KG1 (cell line): Measurements from ENCODE around the gene RNPEP.
"Not testable (repeated sequence)": the region's sequence is repeated elsewhere in the genome, so short reads cannot be mapped to it uniquely, and the experiment has no call there.

ENCODE experiments used
- DNase-seq: peaks from one replicate; lab custom pipeline; 2025; lab: John Stamatoyannopoulos, UW

Gene RNPEP

GRCh38 chr1:202036595-202037387, 54.3 kb downstream of the RNPEP start:
- DNase-seq = no peak

DNA sequence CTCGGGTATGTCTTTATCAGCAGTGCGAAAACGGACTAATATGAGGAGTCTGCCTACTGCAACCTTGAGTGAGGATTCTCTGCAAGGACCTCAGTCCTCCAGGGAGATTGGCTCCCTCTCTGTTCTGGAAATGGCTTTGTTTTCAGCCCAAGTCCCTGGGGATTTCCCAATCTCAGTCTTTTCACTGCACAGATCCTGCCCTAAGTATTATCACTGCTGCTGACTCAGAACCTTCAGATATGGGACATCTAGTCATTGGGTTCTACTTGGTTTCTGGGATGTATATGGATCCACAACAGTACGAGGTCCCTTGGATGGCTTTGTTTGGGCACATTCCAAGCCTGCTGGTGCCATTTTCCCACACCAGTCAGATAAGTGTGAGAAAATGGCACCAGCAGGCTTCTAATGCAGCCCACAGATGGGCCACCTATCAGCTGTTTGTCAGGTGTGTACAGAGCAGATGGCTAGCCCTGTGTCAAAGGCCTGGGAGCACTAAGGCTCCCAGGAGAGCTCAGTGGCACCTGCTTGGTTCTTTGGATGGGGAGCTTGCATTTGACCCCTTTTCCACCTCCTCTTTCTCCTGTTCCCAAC, 55.4 kb downstream of the RNPEP start:
- DNase-seq = no peak

DNA sequence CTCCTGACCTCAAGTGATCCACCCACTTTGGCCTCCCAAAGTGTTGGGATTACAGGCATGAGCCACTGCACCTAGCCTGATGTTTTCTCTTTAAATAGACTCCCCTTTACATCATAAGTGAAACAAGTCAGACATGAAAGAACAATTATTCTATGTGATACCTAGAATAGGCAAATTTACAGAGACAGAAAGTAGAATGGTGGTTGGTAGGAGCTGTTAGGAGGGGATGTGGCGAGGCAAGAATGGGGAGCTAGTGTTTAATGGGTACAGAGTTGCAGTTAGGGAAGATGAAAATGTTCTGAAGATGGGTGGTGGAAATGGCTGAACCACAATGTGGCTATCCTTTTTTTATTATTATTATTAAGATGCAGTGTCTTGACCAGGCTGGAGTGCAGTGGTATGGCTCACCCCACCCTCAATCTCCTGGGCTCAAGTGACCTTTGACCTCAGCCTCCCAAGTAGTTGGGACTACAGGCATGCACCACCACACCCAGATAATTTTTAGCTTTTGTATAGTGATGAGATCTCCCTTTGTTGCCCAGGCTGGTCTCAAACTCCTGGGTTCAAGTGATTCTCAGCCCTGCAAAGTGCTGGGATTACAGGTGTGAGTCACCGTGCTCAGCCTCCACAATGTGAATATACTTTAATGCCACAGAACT, 56.4 kb downstream of the RNPEP start:
- DNase-seq = no peak

- no peak for DNase-seq
Observed at GRCh38 chr1:202045705-202046104, 63.3 kb downstream of the RNPEP start.

- DNase-seq = no peak
Observed at GRCh38 chr1:202046227-202046626, 63.8 kb downstream of the RNPEP start.

DNA sequence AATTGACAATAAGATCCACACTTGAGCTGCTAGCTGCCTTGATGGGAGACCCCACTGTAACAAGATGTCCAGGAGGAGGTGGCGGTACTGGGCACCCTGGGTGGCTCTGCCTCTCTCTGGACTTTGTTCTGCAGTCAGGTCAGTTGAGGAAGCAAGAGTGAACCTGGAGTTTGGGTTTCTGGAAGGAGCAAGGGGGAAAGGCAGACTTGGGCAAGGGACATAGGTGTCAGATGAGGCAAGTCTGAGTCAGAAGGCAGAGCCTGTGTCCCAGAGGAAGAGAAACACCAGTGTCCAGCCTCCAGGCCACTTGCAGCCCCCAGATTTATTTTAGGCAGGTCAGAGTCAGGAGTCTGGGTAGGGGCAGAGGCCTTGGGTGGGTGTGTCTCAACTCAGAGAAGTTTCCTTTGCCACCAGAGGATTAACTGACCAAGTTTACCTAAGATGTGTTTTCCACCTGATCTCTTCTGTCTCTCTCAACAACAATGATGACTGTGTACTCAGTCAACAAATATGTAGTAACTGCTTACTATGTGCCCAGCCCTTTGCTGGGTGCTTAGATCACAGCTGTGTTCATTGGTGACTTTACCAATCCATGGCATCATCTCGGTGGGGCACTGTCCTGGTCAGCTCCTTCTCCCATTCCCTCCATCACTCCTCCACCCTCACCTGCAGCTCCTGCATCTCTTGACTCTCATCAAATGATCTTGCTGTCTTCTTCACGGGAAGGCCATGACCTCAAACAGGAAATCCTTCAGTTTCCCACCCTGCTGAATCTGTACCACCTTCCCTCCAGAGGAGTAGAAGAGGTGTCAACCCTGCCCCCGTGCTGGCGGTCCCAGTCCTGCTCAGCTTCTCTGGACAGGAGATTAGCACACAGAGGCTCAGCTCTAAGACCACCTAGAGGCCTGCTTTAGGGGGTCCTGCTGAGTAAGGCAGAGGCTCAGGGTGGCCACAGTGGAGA, 64.6 kb downstream of the RNPEP start:
- DNase-seq = no peak

- no peak for DNase-seq
Observed at GRCh38 chr1:202047977-202048376, 65.5 kb downstream of the RNPEP start.

- DNase-seq = no peak
Observed at GRCh38 chr1:202049129-202049528, 66.7 kb downstream of the RNPEP start.

DNA sequence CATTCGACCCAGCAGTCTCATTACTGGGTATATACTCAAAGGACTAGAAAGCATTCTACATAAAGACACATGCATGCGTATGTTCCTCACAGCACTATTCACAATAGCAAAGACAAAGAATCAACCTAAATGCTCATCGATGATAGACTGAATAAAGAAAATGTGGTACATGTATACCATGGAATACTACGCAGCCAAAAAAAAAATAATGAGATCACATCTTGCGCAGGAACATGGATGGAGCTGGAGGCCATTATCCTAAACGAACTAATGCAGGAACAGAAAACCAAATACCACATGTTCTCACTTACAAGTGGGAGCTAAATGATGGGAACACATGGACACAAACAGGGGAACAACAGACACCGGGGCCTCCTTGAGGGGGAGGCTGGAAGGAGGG, 71.6 kb downstream of the RNPEP start:
- DNase-seq = no peak

GRCh38 chr1:202054673-202055072, 72.2 kb downstream of the RNPEP start:
- not testable (repeated sequence) for DNase-seq
